ENCODE measurements around the gene SEC31A.

GRCh38 chr4:82784681-82785610, 106.0 kb downstream of the SEC31A start:
- TF ChIP-seq YY1 (IDR thresholded peaks at IDR 0.05; ENCODE audit: insufficient read depth, insufficient read length) (no peak), ZNF274 (IDR thresholded peaks at IDR 0.05; ENCODE audit: low read depth, low read length) (no peak)

All from NT2/D1 (cell line).